Measurements from ENCODE around the gene KDELR1. TPM values are rescaled to one million over a fixed set of nuclear protein-coding genes. Genes with fewer than 3 reads are reported as not detected.
"Not testable (repeated sequence)": the region's sequence is repeated elsewhere in the genome, so short reads cannot be mapped to it uniquely, and the experiment has no call there.

The KDELR1 gene
- total and polyA plus RNA-seq, 8 donors, result 159 to 187 (median 165) TPM

- TF ChIP-seq, protein P1, sequence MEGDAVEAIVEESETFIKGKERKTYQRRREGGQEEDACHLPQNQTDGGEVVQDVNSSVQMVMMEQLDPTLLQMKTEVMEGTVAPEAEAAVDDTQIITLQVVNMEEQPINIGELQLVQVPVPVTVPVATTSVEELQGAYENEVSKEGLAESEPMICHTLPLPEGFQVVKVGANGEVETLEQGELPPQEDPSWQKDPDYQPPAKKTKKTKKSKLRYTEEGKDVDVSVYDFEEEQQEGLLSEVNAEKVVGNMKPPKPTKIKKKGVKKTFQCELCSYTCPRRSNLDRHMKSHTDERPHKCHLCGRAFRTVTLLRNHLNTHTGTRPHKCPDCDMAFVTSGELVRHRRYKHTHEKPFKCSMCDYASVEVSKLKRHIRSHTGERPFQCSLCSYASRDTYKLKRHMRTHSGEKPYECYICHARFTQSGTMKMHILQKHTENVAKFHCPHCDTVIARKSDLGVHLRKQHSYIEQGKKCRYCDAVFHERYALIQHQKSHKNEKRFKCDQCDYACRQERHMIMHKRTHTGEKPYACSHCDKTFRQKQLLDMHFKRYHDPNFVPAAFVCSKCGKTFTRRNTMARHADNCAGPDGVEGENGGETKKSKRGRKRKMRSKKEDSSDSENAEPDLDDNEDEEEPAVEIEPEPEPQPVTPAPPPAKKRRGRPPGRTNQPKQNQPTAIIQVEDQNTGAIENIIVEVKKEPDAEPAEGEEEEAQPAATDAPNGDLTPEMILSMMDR (IDR thresholded peaks at IDR 0.05), result no peak
- Histone ChIP-seq H3K36me3 (peaks cover 0 to under 1% of the 10 kb centered on the region in 2 donors), H3K27me3 (peaks cover 44 to 68% of the 10 kb centered on the region in 2 donors), H3K27ac (no peak overlapping the region), H3K4me3 (no peak overlapping the region), H3K4me1 (peaks cover 0 to 37% of the 10 kb centered on the region in 2 donors), H3K9me3 (no peaks in the 10 kb centered on the region)
- ATAC-seq, result no peak
- DNase-seq, result no peak
- intact Hi-C loops (cut with DNase I), result no loop called here
Measured at GRCh38 chr19:48394331-48395169, 3.2 kb upstream of the KDELR1 start.

- TF ChIP-seq, protein P1 (IDR thresholded peaks at IDR 0.05), result no peak
- ATAC-seq, result no peak
- no peak within 1 kb of the TSS for H3K27ac ChIP-seq
- intact Hi-C loops (cut with DNase I), result no loop called here
- H3K4me3 ChIP-seq, result no peak within 1 kb of the TSS
- no peaks in the 10 kb centered on the region for H3K9me3 ChIP-seq
- peaks cover 44 to 65% of the 10 kb centered on the region in 2 donors for H3K27me3 ChIP-seq
- peaks cover 0 to 8% of the 10 kb centered on the region in 2 donors for H3K36me3 ChIP-seq
- DNase-seq, result peak in 1 of 4 donors; percentile 76
- peaks cover 0 to 39% of the 10 kb centered on the region in 2 donors for H3K4me1 ChIP-seq
Measured at GRCh38 chr19:48393559-48394330, 2.4 kb upstream of the KDELR1 start, which contains the start of gene GRIN2D. Gene GRIN2D, plus strand, starts transcription at chr19:48393668. Its CDS starts 4,725 bp downstream, at chr19:48398393.

DNA sequence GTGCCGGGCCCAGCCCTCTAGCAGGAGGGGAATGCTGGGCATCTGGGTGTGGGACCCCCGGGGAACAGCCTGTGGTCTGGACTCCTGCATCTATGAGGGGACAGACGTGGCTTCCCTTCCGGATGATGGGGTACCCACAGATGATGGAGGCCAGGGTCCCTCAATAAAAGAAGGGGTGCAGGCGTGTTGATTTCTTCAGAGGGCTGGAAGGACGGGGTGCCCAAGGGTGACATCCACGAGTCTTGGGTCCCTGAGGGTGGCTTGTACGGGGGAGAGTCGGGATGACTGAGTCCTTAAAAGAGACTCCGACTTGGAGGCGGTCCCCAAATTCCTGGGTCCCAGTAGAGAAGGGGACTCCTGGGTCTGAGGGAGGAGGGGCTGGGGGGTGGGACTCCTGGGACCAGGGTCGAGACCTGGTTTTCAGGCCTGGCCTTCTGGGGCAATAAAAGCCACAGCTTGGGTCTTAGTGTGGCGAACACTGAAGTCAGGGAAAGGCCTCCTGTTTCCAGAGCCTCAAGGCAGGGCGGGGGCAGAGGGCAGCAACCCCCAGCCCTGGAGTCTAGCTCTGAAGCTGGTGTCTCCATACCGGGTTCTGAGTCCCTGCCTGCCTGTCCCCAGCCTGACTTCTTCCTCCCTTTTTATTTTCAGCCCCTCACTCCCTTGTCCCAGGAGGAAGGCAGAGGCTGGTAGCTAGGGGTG, 1.7 kb upstream of the KDELR1 start:
- Histone ChIP-seq H3K27me3 (peaks cover 44 to 59% of the 10 kb centered on the region in 2 donors), H3K27ac (no peak overlapping the region), H3K4me1 (peaks cover 0 to 38% of the 10 kb centered on the region in 2 donors), H3K9me3 (no peaks in the 10 kb centered on the region), H3K4me3 (no peak overlapping the region), H3K36me3 (peaks cover 0 to 16% of the 10 kb centered on the region in 2 donors)
- ATAC-seq, result no peak
- intact Hi-C loops (cut with DNase I), result no loop called here
- no peak for DNase-seq
- TF ChIP-seq, protein P1 (IDR thresholded peaks at IDR 0.05), result no peak

GRCh38 chr19:48392006-48392344, 624 bp upstream of the KDELR1 start:
- intact Hi-C loops (cut with DNase I); H3K4me3 ChIP-seq; DNase-seq; H3K27ac ChIP-seq; ATAC-seq; H3K9me3 ChIP-seq: not testable (repeated sequence)
- Histone ChIP-seq H3K36me3 (peaks cover 0 to 26% of the 10 kb centered on the region in 2 donors), H3K4me1 (peaks cover 0 to 28% of the 10 kb centered on the region in 2 donors), H3K27me3 (peaks cover 38 to 48% of the 10 kb centered on the region in 2 donors)
